RWPE2 (cell line): ENCODE measurements around the gene CEACAM4.

Experiments
- ATAC-seq: fragments of 200-7000 bp; cut with Tn5 transposase; 3 replicates; pipeline ENCODE4 v1.9.1; 2021; ENCODE audit warnings: low read depth
- DNase-seq: peaks from one replicate; pipeline ENCODE4 v3.0.0-alpha.2; 2020; ENCODE audit warnings: low spot score
- H3K27ac ChIP-seq: fragments of 450-650 bp; 2 replicates; pipeline ENCODE4 v1.5.1; 2017; ENCODE audit warnings: mild to moderate bottlenecking; ENCODE audit not compliant: poor library complexity, severe bottlenecking
- H3K27me3 ChIP-seq: fragments of 250-450 bp; sonication (Bioruptor Pico); 2 replicates; pipeline ENCODE4 v1.5.1; 2021; ENCODE audit warnings: mild to moderate bottlenecking, moderate library complexity; ENCODE audit not compliant: insufficient read depth, poor library complexity, severe bottlenecking
- H3K36me3 ChIP-seq: fragments of 250-450 bp; sonication (Bioruptor Pico); 2 replicates; pipeline ENCODE4 v1.5.1; 2020; ENCODE audit warnings: low read depth, mild to moderate bottlenecking, moderate library complexity
- H3K4me1 ChIP-seq: fragments of 250-450 bp; sonication (Bioruptor Pico); 2 replicates; pipeline ENCODE4 v1.5.1; 2021; ENCODE audit warnings: mild to moderate bottlenecking, moderate library complexity; ENCODE audit not compliant: insufficient read depth, poor library complexity, severe bottlenecking
- H3K4me3 ChIP-seq: fragments of 250-450 bp; sonication (Bioruptor Pico); 2 replicates; pipeline ENCODE4 v1.5.1; 2021; ENCODE audit warnings: mild to moderate bottlenecking, moderate library complexity; ENCODE audit not compliant: severe bottlenecking
- H3K9me3 ChIP-seq: fragments of 250-450 bp; sonication (Bioruptor Pico); 2 replicates; pipeline ENCODE4 v1.5.1; 2021; ENCODE audit warnings: mild to moderate bottlenecking, moderate library complexity; ENCODE audit not compliant: severe bottlenecking
- TF ChIP-seq, protein P1 (sequence below): fragments of 450-650 bp; IDR thresholded peaks from one replicate; pipeline ENCODE4 v1.5.1; 2017; ENCODE audit warnings: mild to moderate bottlenecking, moderate library complexity; ENCODE audit not compliant: poor library complexity, severe bottlenecking

Gene CEACAM4

DNA sequence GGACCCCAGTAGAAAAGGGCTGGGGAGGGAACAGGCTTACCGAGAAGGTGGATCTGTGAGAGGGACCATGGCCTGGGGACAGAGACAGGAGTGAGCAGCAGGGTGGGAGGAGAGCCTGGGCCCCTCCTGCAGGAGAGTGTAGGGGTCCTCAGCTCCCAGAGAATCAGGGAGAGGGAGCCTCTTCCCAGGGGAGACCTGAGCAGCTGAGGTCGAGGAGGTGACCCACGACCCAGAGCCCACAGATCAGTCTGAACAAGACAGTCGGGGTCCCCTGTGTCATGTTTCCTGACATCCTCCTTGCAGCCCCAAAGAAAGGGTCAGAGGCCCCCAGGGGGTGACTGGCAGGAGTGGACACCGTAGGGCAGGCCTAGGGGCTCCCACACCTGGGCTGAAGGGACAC lies 6.7 kb downstream of the CEACAM4 start:
- ATAC-seq, result no peak
- H3K4me3 ChIP-seq, result no peak overlapping the region
- no peak overlapping the region for H3K27ac ChIP-seq
- H3K36me3 ChIP-seq, result no peaks in the 10 kb centered on the region
- no peaks in the 10 kb centered on the region for H3K4me1 ChIP-seq
- no peak for DNase-seq
- TF ChIP-seq, protein P1, sequence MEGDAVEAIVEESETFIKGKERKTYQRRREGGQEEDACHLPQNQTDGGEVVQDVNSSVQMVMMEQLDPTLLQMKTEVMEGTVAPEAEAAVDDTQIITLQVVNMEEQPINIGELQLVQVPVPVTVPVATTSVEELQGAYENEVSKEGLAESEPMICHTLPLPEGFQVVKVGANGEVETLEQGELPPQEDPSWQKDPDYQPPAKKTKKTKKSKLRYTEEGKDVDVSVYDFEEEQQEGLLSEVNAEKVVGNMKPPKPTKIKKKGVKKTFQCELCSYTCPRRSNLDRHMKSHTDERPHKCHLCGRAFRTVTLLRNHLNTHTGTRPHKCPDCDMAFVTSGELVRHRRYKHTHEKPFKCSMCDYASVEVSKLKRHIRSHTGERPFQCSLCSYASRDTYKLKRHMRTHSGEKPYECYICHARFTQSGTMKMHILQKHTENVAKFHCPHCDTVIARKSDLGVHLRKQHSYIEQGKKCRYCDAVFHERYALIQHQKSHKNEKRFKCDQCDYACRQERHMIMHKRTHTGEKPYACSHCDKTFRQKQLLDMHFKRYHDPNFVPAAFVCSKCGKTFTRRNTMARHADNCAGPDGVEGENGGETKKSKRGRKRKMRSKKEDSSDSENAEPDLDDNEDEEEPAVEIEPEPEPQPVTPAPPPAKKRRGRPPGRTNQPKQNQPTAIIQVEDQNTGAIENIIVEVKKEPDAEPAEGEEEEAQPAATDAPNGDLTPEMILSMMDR, result no peak
- H3K9me3 ChIP-seq, result no peaks in the 10 kb centered on the region
- H3K27me3 ChIP-seq, result no peaks in the 10 kb centered on the region

DNA sequence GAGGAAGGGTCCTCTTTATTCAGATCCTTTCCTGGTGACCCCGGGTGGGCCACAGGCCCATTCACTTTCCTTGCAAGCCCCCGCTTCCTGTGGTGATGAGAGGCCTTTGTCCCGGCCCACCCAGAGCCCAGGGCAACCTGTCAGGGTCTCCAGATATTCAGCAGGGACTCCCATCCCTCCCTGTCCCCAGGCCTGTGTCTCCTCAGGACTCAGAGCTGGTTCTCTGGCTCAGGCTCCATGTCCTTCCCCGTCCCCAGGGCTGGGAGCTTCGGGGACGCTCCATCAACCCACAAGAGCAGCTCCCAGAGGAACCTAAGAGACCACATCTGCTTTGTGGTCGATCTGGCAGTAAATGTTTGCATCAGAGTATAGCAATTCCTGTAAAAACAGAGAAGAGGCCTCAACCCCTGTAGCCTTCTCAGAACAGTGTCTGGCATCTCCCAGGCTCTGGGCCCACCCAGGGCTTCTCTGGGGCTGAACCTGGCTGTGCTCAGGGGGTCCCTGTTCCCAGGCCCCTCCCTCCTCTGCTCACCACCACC lies 7.8 kb downstream of the CEACAM4 start:
- Histone ChIP-seq H3K27ac (no peak overlapping the region), H3K9me3 (no peaks in the 10 kb centered on the region), H3K36me3 (no peaks in the 10 kb centered on the region), H3K27me3 (no peaks in the 10 kb centered on the region), H3K4me1 (no peaks in the 10 kb centered on the region), H3K4me3 (no peak overlapping the region)
- TF ChIP-seq, protein P1, result no peak
- ATAC-seq (no peak), DNase-seq (no peak)

DNA sequence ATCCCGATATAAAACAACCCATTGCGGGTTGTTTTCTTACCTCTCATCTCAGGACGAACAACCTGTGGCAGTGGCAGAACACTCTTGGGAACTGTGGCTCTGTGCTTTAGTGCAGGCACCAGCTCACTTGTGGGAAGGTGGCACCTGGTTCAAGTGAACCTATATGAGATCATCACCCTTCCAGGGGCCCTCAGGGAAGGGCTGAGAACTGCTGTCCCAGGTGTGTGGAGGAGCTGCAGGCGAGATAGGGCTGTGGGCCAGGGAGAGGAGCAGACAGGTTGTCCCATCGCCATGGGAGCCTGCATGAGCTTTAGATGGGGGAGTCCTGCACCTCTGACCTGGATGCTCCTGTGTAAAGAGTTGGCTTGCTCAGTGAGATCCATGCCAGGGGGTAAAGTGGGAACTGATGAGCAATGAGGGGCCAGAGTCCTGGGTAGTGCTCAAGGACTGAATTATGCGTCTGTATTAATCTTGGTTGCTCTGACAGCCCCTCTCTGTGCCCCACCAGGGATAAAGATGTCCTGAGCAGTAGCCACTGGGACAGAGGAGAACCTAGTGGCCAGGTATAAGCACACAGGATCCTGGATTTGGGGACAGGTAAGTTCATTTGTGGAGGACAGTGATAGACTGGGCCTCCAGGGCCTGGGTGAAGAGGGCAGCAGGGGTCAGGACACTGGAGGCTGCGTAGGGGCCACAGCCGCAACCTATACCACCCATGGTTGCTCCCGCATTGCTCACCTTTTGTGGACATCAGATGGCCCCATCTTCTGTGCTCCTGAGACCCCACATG lies 8.7 kb downstream of the CEACAM4 start:
- TF ChIP-seq, protein P1, result no peak
- no peak overlapping the region for H3K4me3 ChIP-seq
- ATAC-seq (no peak), DNase-seq (no peak)
- no peaks in the 10 kb centered on the region for H3K9me3 ChIP-seq
- no peak overlapping the region for H3K27ac ChIP-seq
- no peaks in the 10 kb centered on the region for H3K4me1 ChIP-seq
- H3K27me3 ChIP-seq, result no peaks in the 10 kb centered on the region
- no peaks in the 10 kb centered on the region for H3K36me3 ChIP-seq

DNA sequence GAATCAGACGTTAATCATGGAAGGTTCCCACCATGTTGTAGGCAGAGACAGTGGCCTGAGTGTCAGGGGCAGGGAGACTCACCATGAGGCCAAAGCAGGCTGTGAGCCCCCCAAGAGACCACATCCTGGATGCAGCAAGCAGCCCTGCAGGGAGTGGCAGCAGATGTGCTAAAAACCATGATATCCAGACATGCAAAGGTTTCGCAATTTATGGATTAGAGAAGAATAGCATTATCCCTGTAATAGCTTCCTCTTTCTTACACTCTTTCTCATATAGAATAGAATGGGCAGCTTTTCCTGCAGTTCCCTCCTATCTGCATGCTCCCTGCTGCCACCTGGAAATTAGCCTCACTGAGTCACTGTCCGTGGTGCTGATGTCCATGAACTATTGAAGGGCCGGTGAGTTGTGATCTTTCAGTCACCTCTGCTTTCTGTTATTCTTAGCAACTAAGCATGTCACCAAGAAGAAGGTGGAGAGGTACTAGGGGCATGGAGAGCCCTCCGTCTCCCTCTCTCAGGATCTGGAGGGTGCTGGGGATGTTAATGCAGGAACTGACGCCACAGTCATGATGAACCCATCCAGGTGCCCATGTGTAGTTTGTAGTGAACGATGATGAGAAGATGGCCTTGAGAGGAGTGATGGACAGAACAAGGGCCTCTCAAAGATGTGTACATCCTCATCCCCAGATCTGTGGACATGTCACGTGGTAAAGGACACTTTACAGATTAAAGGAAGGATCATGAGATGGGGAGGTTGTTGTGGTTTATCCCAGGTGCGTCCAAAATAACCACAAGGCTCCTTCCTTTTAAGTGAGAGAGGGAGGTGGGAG lies 9.9 kb downstream of the CEACAM4 start:
- Histone ChIP-seq H3K9me3 (no peaks in the 10 kb centered on the region), H3K36me3 (no peaks in the 10 kb centered on the region), H3K27me3 (no peaks in the 10 kb centered on the region), H3K4me1 (no peaks in the 10 kb centered on the region), H3K27ac (no peak overlapping the region), H3K4me3 (no peak overlapping the region)
- DNase-seq (no peak), ATAC-seq (0 out of 3 replicates have a peak, but pooled peaks have one; percentile 40)
- TF ChIP-seq, protein P1, result no peak
